SU-DHL-6 (cell line): ENCODE results near the gene TXNDC11.

Source experiments
- CTCF ChIP-seq: fragments of 200-600 bp; sonication (generic); IDR thresholded peaks from one replicate; pipeline ENCODE4 v1.5.1; 2017; ENCODE audit warnings: antibody characterized with exemption, mild to moderate bottlenecking, low read length, moderate library complexity; ENCODE audit not compliant: insufficient read depth, poor library complexity, severe bottlenecking
- EZH2phosphoT487 ChIP-seq: fragments of 200-600 bp; sonication (generic), shearing (Covaris generic); conservative IDR thresholded peaks from 2 replicates; pipeline ENCODE4 v1.6.1; 2018; ENCODE audit warnings: mild to moderate bottlenecking, antibody characterized with exemption, low read length, moderate library complexity, mixed read lengths

GRCh38 chr16:11783319-11784037, 40.8 kb upstream of the TXNDC11 start:
- no peak for TF ChIP-seq CTCF
- no peak for TF ChIP-seq EZH2phosphoT487
